Fibroblast of gingiva (primary cell): Measurements from ENCODE around the gene SYNPO2.
"Not testable (repeated sequence)": the region's sequence is repeated elsewhere in the genome, so short reads cannot be mapped to it uniquely, and the experiment has no call there.

Experiments used
- DNase-seq: peaks from one replicate; pipeline ENCODE4 v3.0.0-alpha.2; 2011; ENCODE audit warnings: low read depth

The SYNPO2 gene

DNA sequence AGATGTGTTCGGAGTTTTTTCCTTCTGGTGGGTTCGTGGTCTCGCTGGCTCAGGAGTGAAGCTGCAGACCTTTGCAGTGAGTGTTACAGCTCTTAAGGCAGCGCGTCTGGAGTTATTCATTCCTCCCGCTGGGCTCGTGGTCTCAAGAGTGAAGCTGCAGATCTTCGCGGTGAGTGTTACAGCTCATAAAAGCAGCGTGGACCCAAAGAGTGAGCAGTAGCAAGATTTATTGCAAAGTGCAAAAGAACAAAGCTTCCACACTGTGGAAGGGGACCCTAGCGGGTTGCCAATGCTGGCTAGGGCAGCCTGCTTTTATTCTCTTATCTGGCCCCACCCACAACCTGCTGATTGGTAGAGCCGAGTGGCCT lies 87.5 kb downstream of the SYNPO2 start:
- not testable (repeated sequence) for DNase-seq

DNA sequence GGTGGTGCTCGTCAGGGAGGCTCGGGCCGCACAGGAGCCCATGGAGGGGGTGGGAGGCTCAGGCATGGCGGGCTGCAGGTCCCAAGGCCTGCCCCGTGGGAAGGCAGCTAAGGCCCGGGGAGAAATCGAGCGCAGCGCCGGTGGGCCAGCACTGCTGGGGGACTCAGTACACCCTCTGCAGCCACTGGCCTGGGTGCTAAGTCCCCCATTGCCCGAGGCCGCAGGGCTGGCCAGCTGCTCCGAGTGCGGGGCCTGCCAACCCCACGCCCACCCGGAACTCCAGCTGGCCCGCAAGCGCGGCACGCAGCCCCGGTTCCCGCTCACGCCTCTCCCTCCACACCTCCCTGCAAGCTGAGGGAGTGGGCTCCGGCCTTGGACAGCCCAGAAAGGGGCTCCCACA lies 88.4 kb downstream of the SYNPO2 start:
- not testable (repeated sequence) for DNase-seq

DNA sequence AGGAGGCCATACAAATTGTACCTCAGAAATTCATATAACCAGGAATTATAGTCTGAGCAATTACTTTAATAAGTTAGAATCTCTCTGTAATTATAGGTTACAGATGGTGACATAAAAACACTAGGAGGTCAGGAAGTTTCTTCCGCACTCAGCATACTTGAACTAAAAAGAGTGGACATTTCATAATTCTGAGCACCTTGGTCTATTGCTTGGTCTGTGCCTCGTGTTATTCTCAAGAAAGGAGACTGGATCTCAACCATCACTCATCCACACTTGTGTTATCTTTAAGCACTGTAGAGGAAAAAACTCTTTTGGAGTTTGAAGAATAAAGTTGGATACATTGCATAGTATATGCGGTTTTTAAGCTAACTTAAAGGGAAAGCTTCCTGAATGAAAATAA lies 91.1 kb downstream of the SYNPO2 start:
- no peak for DNase-seq

DNA sequence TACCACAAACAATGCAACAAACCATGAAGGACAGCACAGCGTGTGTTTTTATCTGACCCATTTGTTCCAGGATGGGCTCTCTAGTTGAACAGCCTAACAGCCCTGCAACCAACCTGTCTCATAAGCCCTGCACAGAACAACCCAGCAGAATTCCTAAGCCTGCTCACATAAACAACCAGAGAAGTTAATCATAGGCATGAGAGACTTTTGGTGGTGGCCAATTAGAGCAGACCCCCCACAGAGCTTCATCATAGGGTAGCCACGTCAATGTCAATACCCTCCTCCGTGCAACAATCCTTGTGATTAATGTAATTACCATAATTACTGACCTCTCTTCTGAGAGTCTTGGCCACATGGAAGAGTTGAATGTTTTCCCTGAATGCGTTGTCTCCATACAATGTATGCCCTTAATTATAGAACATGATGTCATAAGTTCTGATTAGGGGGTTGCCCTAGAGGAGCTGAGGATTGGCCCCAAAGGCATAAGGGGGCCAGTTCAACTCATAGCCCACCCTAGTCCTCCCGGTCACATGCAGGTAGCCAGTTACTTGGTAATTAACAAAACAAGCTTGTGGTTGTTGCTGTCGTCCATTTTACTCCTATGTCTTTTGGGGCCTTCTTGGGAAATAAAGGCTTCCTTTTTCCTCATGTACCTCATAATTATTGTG lies 92.7 kb downstream of the SYNPO2 start:
- peak; percentile 28 for DNase-seq

GRCh38 chr4:118981839-118982381 lies 93.3 kb downstream of the SYNPO2 start:
- DNase-seq = peak; percentile 80

GRCh38 chr4:118983293-118983692 lies 94.6 kb downstream of the SYNPO2 start:
- DNase-seq = no peak

DNA sequence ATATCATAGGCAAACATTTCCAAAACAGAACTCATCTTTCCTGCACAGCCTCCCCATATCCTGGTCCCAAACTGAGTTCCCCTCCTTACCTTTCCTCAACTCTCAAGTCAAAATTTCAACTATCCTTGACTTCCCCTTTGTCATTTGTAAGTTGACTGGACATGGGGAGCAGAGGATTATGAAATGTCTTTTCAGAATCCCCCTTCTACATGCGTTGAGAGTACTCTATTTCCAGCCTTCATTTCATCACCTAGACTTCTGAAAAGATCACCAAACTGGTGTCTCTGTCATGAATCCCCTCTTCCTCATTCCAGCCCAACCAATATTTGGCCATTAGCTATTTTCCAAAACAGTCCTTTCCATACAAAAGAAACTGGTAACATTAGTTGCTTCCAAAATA lies 95.2 kb downstream of the SYNPO2 start:
- no peak for DNase-seq

DNA sequence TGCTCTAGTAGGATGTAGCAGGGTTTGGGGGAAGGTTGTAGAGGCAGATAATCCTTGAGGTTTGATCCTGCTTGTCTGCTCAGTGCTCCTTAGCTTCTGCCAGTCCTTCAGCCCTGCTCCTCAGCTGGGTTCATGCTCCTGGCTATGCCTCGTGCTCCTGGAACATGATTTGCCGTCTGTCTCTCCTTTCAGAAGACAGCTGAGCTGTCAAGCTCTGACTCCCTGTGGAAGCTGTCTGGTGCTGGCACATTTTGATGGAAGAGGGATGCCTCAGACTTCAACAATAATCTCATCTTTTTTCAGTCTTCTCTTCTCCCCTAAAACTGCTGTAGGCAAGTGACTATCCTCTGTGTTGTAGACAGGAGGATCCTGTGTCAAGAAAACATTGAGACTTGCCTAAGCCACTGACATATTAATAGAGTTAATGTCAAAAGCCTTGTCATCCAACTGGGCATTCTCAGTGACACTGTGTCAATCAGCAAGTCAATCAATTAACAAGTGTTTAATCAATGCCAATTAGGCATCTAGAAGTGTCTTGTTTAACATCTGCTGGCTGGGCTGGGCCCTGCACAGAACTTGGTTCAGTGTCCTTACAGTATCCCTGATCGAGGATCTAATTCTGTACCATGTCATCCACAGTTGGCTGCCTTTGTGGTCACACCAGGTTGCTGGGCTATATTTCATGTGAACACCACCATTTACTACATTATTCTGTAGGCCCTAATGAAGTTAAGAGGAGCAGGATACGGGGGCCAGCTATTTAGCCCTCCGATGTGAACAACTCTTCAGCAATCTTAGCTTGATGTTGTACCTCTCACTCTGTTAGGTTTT lies 96.7 kb downstream of the SYNPO2 start:
- no peak for DNase-seq

- no peak for DNase-seq
Observed at GRCh38 chr4:118987959-118988634, 99.4 kb downstream of the SYNPO2 start.

DNA sequence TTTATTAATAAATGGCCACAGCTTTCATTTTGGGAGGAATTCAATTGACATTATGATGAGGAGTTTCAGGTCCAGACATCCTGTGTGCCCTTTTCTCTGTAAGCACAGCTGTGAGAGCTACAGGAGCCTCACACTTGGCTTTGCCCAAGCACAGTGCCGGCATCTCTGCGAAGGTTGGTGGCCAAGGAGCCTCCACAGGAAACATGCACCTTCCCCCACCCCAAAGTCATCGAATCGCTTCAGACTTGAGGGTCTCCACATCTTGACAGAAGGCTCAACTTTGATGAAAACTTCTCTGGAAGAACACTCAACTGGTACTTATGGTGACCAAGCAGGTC lies 100.0 kb downstream of the SYNPO2 start:
- no peak for DNase-seq

GRCh38 chr4:118989098-118990080 lies 100.7 kb downstream of the SYNPO2 start:
- DNase-seq = peak; percentile 74

DNA sequence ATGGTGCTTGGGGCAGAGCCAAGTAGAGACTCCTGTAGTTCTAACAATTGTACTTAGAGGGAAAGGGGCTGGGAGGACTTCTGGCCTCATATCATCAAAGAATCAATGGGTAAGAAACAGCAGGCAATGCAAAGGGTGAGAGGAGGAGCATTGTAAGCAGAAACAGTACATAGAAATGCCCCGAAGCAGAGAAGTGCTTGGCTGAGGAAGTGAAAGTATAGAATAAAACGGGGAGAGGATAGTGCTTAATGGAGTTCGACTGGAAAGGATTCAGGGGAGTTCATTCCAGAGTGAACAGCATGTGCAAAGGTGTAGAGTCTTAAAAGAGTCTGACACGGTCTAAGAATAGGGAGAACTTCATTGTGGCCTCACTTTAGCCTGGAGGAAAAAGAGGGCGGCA lies 103.0 kb downstream of the SYNPO2 start:
- DNase-seq = no peak

- DNase-seq = no peak
Observed at GRCh38 chr4:118992149-118992548, 103.5 kb downstream of the SYNPO2 start.

- DNase-seq = no peak
Observed at GRCh38 chr4:118993333-118993732, 104.7 kb downstream of the SYNPO2 start.

DNA sequence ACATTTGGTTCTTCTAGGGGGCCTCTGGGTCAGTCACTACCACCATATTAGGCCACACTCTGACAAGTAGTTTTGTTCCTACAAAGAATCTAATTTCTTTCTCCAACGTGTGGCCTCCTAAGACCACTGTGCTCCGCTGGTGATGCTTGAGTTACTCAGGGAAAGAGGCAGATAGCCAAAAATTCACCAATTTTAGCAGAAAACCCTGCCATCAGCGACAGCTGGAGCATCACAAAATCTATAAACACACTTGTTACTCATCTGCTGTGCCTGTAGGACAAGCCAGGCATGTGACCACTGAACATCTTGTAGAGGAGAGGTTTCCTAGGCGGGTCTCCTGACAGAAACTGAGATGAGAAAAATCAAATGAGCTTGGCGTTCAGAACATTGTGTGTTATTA lies 105.4 kb downstream of the SYNPO2 start:
- DNase-seq = no peak

DNA sequence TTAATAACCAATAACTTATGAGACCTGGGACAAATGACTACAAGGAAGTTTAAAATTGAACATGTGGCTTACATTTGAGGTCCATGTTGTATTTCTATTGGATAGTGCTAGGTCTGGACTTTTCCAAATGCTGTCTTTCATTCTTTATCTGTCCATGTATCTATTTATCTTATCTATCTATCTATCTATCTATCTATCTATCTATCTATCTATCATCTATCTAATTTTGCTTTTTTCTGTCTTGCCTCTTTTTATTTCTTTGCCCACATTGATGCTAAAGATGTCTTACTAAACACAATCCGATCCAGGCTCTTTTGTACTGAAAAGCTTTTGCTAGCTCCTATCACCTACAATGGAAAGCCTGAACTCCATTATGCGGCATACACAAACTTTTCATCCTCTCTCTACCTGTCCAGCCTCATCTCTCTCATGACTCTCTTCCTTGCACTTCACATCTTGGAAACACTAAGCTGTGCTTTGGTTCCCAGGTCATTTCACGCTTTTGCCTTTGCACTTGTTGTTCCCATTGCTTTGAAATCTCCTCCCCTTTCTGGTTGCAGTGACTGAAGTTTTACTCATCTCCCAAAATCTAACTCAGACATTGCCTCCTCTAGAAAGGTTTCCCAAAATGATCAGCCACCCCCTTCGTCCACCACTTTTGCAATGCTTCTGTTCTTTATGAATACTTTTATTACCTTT lies 107.2 kb downstream of the SYNPO2 start:
- DNase-seq = no peak

GRCh38 chr4:118997601-118998000 lies 108.9 kb downstream of the SYNPO2 start:
- no peak for DNase-seq

DNA sequence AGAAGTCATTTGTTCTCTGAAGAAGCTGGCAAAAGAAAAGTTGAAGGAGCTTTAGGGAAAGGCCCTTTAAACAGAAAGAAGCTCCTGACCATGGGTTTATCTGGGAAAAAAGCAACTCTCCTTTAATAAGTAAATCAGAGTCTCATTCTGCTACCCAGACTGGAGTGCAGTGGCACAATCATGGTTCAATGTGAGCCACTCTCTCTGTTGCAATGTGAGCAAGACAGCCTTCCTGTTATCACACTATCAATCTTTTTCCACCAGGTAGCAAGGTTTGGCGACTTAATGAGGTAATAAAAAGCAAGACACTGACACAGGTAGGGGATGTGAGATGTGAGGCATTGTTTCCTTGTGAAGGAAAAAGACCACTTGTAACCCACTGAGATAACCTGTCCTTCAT lies 111.3 kb downstream of the SYNPO2 start:
- DNase-seq = no peak

DNA sequence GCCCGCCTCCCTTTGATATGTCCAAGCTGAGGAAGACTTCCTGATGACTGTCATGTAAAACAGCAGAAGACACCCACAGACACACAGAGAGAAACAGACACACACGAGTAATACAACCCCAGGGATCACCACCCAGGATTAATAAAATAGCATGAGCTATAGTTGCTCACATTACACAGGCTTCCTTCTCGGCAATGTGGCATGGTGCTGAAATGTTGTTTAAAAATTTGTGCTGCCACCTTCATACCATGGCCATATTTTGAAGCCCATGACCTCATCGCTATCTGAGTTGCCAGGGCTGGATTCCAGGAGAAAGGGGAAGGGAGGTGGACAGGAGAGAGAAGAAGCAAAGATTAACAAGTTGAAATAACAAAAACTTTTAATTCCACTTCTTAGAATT lies 111.7 kb downstream of the SYNPO2 start:
- no peak for DNase-seq

DNA sequence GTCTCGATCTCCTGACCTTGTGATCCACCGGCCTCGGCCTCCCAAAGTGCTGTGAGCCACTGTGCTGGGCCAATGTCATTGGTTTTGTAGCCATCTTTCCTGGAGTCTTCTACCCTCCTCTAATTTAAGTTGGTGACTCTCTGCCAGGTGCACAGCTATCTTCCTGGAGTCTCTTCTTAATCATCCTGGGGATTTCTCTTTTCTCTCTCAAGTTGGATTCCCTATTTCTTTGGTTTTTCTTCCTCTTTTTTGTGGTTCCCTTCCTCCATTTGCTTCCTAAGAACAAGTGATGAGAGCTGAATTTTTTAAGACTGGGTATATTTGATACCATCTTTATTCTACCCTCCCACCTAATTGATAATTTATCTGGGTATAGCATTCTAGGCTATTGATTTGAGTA lies 113.8 kb downstream of the SYNPO2 start:
- no peak for DNase-seq

GRCh38 chr4:119003001-119003400 lies 114.3 kb downstream of the SYNPO2 start:
- not testable (repeated sequence) for DNase-seq
